ENCODE data around the gene MEIS3.

GRCh38 chr19:47443331-47443730, 24.0 kb upstream of the MEIS3 start:
- TF ChIP-seq EZH2 (IDR thresholded peaks at IDR 0.05; ENCODE audit: low read length, unreplicated experiment), result no peak
- TF ChIP-seq, protein P1, sequence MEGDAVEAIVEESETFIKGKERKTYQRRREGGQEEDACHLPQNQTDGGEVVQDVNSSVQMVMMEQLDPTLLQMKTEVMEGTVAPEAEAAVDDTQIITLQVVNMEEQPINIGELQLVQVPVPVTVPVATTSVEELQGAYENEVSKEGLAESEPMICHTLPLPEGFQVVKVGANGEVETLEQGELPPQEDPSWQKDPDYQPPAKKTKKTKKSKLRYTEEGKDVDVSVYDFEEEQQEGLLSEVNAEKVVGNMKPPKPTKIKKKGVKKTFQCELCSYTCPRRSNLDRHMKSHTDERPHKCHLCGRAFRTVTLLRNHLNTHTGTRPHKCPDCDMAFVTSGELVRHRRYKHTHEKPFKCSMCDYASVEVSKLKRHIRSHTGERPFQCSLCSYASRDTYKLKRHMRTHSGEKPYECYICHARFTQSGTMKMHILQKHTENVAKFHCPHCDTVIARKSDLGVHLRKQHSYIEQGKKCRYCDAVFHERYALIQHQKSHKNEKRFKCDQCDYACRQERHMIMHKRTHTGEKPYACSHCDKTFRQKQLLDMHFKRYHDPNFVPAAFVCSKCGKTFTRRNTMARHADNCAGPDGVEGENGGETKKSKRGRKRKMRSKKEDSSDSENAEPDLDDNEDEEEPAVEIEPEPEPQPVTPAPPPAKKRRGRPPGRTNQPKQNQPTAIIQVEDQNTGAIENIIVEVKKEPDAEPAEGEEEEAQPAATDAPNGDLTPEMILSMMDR (conservative IDR thresholded peaks at IDR 0.05; ENCODE audit: low read depth, low read length), result no peak

Data from PC-3 (cell line).